GM12801 (cell line): ENCODE measurements around the gene UBE2R2.

Source experiments
- CTCF ChIP-seq: IDR thresholded peaks from one replicate; pipeline ENCODE4 v1.5.1; 2011; ENCODE audit warnings: control low read depth; ENCODE audit not compliant: insufficient read length; ENCODE audit errors: extremely low read depth

UBE2R2 gene

GRCh38 chr9:33858423-33858822 is 41.5 kb downstream of the UBE2R2 start:
- no peak for TF ChIP-seq CTCF

GRCh38 chr9:33860200-33860871 is 43.4 kb downstream of the UBE2R2 start:
- no peak for TF ChIP-seq CTCF

- TF ChIP-seq CTCF, result no peak
Observed at GRCh38 chr9:33861917-33862453, 45.0 kb downstream of the UBE2R2 start.

GRCh38 chr9:33867747-33868439 is 50.9 kb downstream of the UBE2R2 start:
- TF ChIP-seq CTCF, result no peak

GRCh38 chr9:33868440-33868973 is 51.5 kb downstream of the UBE2R2 start:
- no peak for TF ChIP-seq CTCF

- TF ChIP-seq CTCF, result no peak
Observed at GRCh38 chr9:33877727-33878489, 60.9 kb downstream of the UBE2R2 start.
